Smooth muscle cell (in vitro differentiated cells): ENCODE results near the gene CBX3. TPM values are rescaled to one million over a fixed set of nuclear protein-coding genes. Genes with fewer than 3 reads are reported as not detected.
"Not testable (repeated sequence)": the region's sequence is repeated elsewhere in the genome, so short reads cannot be mapped to it uniquely, and the experiment has no call there.

ENCODE experiments used
- DNase-seq: peaks from one replicate; lab custom pipeline; 2025; ENCODE audit not compliant: unreplicated experiment; lab: John Stamatoyannopoulos, UW
- H2AFZ ChIP-seq: fragments of 200-600 bp; sonication (generic); 2 replicates; pipeline ENCODE4 v1.6.0; 2016; ENCODE audit warnings: antibody characterized with exemption, low read depth, mild to moderate bottlenecking
- H3F3A ChIP-seq: fragments of 200-600 bp; sonication (generic); 2 replicates; pipeline ENCODE4 v1.6.0; 2017; ENCODE audit warnings: antibody characterized with exemption, low read depth
- H3K27ac ChIP-seq: fragments of 200-600 bp; sonication (generic); 2 replicates; pipeline ENCODE4 v1.5.1; 2016; ENCODE audit warnings: low read depth, mild to moderate bottlenecking
- H3K27me3 ChIP-seq: fragments of 200-600 bp; sonication (generic); 2 replicates; pipeline ENCODE4 v1.6.1; 2016; ENCODE audit warnings: low read depth, mild to moderate bottlenecking
- H3K36me3 ChIP-seq: fragments of 200-600 bp; sonication (generic); 2 replicates; pipeline ENCODE4 v1.5.1; 2016; ENCODE audit warnings: low read depth
- H3K4me1 ChIP-seq: fragments of 200-600 bp; sonication (generic); 2 replicates; pipeline ENCODE4 v1.5.1; 2016; ENCODE audit warnings: low read depth
- H3K4me2 ChIP-seq: fragments of 200-600 bp; sonication (generic); 2 replicates; pipeline ENCODE4 v1.6.0; 2016; ENCODE audit warnings: mild to moderate bottlenecking
- H3K4me3 ChIP-seq: fragments of 200-600 bp; sonication (generic); 2 replicates; pipeline ENCODE4 v1.5.1; 2016; ENCODE audit warnings: mild to moderate bottlenecking
- H3K79me2 ChIP-seq: fragments of 200-600 bp; sonication (generic); 2 replicates; pipeline ENCODE4 v1.6.0; 2016; ENCODE audit warnings: low read depth, mild to moderate bottlenecking
- H3K9ac ChIP-seq: fragments of 200-600 bp; sonication (generic); 2 replicates; pipeline ENCODE4 v1.6.0; 2016; ENCODE audit warnings: low read depth
- H3K9me3 ChIP-seq: fragments of 200-600 bp; sonication (generic); replicated peaks from 2 replicates; pipeline ENCODE4 v1.5.1; 2016; ENCODE audit warnings: low read depth
- H4K20me1 ChIP-seq: fragments of 200-600 bp; sonication (generic); 2 replicates; pipeline ENCODE4 v1.6.0; 2016; ENCODE audit warnings: low read depth
- WGBS: methylation state at CpG from one replicate; pipeline ENCODE4 v1.1.7; 2016; ENCODE audit warnings: low lambda C conversion rate; 5-methylcytosine and 5-hydroxymethylcytosine counted together
- polyA plus RNA-seq: library from polyadenylated mRNA; unstranded; fragments of >200 nt; fragmentation: Nextera tagmentation; extraction: Ambion mirVana; gene quantifications from 2 replicates; pipeline ENCODE4 v1.2.1, GENCODE V29; 2016
- total RNA-seq: library from RNA; depleted of rRNA; stranded (reverse); fragments of >200 nt; gene quantifications from 2 replicates; pipeline ENCODE4 v1.2.3, GENCODE V29; 2014
- TF ChIP-seq, protein P1 (sequence below): fragments of 200-600 bp; sonication (generic); IDR thresholded peaks from 2 replicates; pipeline ENCODE4 v1.5.1; 2017; ENCODE audit warnings: borderline replicate concordance, mild to moderate bottlenecking, antibody characterized with exemption; ENCODE audit not compliant: insufficient read depth, poor library complexity, severe bottlenecking

CBX3 gene
- total and polyA plus RNA-seq, 2 experiments from 2014 or later = 119 to 156 TPM

DNA sequence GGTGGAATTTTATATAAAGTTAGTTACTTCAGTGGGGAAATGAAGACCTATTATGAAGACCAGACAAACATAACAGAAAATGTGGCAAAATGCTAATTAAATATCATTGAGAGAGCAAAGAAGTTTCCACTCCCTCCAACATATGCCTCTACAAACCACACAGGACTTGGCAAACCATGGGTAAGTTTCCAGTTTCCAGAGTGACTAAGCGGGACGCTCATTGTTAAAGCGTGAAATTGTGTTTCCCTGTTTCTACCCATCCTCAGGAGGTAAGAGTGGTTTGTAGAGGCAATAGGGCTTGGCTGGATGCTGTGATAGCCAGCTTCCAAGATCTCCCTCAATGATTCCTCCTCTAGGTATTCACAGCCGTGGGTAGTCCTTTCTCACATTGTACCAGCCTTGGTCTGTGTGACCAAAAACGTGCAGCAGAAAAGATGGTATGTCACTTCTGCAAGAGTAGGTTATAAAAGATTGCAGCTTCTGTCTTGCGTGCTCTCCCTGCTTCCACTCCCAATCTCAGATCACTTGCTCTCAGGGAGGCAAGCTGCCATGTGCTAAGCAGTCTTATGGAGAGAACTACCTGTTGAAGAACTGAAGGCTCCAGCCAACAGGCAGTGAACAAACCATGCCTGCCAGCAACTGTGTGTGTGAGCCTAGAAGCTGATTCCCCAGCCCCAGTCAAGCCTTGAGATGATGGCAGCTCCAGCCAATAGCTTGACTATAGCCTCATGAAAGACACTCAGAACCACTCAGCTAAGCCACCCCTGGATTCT is 35.7 kb downstream of the CBX3 start:
- Histone ChIP-seq H4K20me1 (no peaks in the 10 kb centered on the region), H3K36me3 (no peaks in the 10 kb centered on the region), H3K79me2 (no peaks in the 10 kb centered on the region), H3F3A (no peaks in the 10 kb centered on the region), H3K4me1 (no peaks in the 10 kb centered on the region), H3K27ac (no peak overlapping the region), H3K9me3 (no peaks in the 10 kb centered on the region), H3K27me3 (no peaks in the 10 kb centered on the region), H2AFZ (no peak overlapping the region), H3K9ac (no peak overlapping the region), H3K4me3 (no peak overlapping the region), H3K4me2 (no peak overlapping the region)
- TF ChIP-seq, protein P1, sequence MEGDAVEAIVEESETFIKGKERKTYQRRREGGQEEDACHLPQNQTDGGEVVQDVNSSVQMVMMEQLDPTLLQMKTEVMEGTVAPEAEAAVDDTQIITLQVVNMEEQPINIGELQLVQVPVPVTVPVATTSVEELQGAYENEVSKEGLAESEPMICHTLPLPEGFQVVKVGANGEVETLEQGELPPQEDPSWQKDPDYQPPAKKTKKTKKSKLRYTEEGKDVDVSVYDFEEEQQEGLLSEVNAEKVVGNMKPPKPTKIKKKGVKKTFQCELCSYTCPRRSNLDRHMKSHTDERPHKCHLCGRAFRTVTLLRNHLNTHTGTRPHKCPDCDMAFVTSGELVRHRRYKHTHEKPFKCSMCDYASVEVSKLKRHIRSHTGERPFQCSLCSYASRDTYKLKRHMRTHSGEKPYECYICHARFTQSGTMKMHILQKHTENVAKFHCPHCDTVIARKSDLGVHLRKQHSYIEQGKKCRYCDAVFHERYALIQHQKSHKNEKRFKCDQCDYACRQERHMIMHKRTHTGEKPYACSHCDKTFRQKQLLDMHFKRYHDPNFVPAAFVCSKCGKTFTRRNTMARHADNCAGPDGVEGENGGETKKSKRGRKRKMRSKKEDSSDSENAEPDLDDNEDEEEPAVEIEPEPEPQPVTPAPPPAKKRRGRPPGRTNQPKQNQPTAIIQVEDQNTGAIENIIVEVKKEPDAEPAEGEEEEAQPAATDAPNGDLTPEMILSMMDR = no peak
- DNase-seq = no peak
- 94% methylated on average over 6 of the region's 6 CpGs for WGBS

- Histone ChIP-seq H3K4me2 (no peak overlapping the region), H3K27ac (no peak overlapping the region), H2AFZ (no peak overlapping the region), H3K9me3 (no peaks in the 10 kb centered on the region), H3K4me1 (no peaks in the 10 kb centered on the region), H3K9ac (no peak overlapping the region), H3F3A (no peaks in the 10 kb centered on the region), H3K4me3 (no peak overlapping the region), H3K36me3 (no peaks in the 10 kb centered on the region), H4K20me1 (no peaks in the 10 kb centered on the region), H3K79me2 (no peaks in the 10 kb centered on the region), H3K27me3 (no peaks in the 10 kb centered on the region)
- TF ChIP-seq, protein P1 = no peak
- no peak for DNase-seq
- 83% methylated on average over 3 of the region's 3 CpGs for WGBS
These were observed 36.5 kb downstream of the CBX3 start for GRCh38 chr7:26238032-26238431.

GRCh38 chr7:26245150-26245549 is 43.6 kb downstream of the CBX3 start:
- 94% methylated on average over 13 of the region's 13 CpGs for WGBS
- Histone ChIP-seq H3K4me3 (no peak overlapping the region), H3K27me3 (no peaks in the 10 kb centered on the region), H3K4me1 (no peaks in the 10 kb centered on the region), H3K27ac (no peak overlapping the region), H3K9ac (no peak overlapping the region), H4K20me1 (no peaks in the 10 kb centered on the region), H3K4me2 (no peak overlapping the region), H3F3A (no peaks in the 10 kb centered on the region), H2AFZ (no peak overlapping the region), H3K36me3 (no peaks in the 10 kb centered on the region), H3K79me2 (no peaks in the 10 kb centered on the region), H3K9me3 (no peaks in the 10 kb centered on the region)
- no peak for DNase-seq
- TF ChIP-seq, protein P1 = no peak

DNA sequence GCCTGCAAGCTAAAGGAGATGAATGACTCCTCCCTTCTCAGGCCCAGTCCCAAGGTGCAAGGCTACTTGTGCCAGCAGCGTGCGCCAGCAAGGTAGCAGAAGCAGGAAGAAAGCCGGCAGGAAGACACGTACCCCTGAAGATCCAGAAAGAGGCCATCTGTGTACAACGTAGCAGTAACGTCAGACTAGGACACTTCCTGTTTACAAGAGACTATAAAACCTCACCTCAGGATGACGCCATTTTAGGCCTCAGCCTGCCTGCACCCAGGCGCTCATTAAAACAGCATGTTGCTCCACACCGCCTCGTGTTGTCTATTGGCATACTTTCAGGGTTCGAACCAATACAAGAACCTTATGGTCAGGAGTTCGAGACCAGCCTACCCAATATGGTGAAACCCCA is 48.7 kb downstream of the CBX3 start:
- Histone ChIP-seq H3K27me3 (no peaks in the 10 kb centered on the region), H3F3A (no peaks in the 10 kb centered on the region), H3K4me1 (no peaks in the 10 kb centered on the region), H3K79me2 (no peaks in the 10 kb centered on the region), H3K27ac (no peak overlapping the region), H3K9ac (no peak overlapping the region), H3K36me3 (no peaks in the 10 kb centered on the region), H3K9me3 (no peaks in the 10 kb centered on the region), H3K4me3 (no peak overlapping the region), H3K4me2 (no peak overlapping the region), H4K20me1 (no peaks in the 10 kb centered on the region), H2AFZ (no peak overlapping the region)
- TF ChIP-seq, protein P1 = no peak
- DNase-seq = no peak
- WGBS = 90% methylated on average over 12 of the region's 12 CpGs

GRCh38 chr7:26261866-26262265 is 60.3 kb downstream of the CBX3 start:
- DNase-seq, H3K79me2 ChIP-seq, H3F3A ChIP-seq, H4K20me1 ChIP-seq, H3K4me2 ChIP-seq, H3K36me3 ChIP-seq, H3K4me3 ChIP-seq, H3K9me3 ChIP-seq, H3K9ac ChIP-seq, H3K27ac ChIP-seq, H3K27me3 ChIP-seq, H2AFZ ChIP-seq, H3K4me1 ChIP-seq: not testable (repeated sequence)
- 97% methylated on average over 16 of the region's 29 CpGs for WGBS
